Measurements from ENCODE around the gene GDPD5. TPM values are rescaled to one million over a fixed set of nuclear protein-coding genes. Genes with fewer than 3 reads are reported as not detected.

The GDPD5 gene
- polyA plus RNA-seq, 2 of the 4 experiments (the other 2 are of a cell fraction) = 3.9 to 5.9 TPM

DNA sequence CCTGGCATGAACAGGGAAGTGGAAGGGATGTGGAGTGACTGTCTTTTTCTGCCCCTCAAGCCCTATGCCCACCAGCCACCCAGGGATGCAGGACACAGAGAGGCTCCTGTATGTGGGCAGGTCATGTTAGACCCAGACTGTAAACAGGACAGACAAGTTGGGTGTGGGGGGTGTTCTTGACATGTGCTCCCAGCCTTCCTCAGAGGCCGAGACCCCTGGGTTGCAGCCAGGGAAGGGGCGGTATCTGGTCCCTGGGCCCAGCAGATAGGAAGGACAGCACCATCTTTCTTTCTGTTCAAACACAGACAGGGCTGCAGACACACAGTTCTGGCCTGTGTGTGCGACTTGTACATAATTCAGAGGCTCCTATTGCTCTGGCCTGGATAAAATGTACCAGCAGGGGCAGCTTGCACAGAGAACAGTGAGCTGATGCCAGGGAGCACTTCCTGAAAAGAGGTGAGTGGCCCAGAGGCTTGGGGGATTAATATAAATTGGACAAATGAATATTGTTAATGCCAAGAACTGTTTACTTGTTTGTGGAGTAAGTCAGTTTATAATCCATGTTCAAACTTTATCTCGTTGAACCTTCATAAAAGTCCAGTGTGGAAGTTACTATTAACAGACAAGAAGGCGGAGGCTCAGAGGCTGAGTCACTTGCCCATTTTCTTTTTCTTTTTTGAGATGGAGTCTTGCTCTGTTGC, 16.6 kb downstream of the GDPD5 start:
- POLR2A ChIA-PET = no interaction called here
- CTCF ChIA-PET = interaction anchor here (1.4 to 3.4 kb wide), 3 partner anchors 10 to 63 kb away, joined by 4 to 14 read pairs (median 8); no protein-coding TSS in a partner anchor
- no peak overlapping the region for H3K27ac ChIP-seq
- H3K4me3 ChIP-seq = no peak overlapping the region
- 83% methylated on average over 5 of the region's 5 CpGs for whole genome bisulfite sequencing (ENCODE audit: missing lambda C conversion rate)
- FAIRE-seq = no peak
- no peak for DNase-seq (ENCODE audit: low read depth in 1 of 2, low spot score in 1 of 2)
- H3K9me3 ChIP-seq = no peaks in the 10 kb centered on the region
- no peak for TF ChIP-seq HDAC2 (IDR thresholded peaks at IDR 0.05)
- no peak for TF ChIP-seq POLR2A (IDR thresholded peaks at IDR 0.05; ENCODE audit: low read length)
- no peak for TF ChIP-seq TFCP2L1 (CRISPR knock-in tag; IDR thresholded peaks at IDR 0.05)
- no peak for TF ChIP-seq CBX2 (IDR thresholded peaks at IDR 0.05; ENCODE audit: borderline replicate concordance, low read depth)
- no peak for TF ChIP-seq MAZ (IDR thresholded peaks at IDR 0.05; ENCODE audit: borderline replicate concordance, low read depth, low read length)
- TF ChIP-seq ZNF302 (CRISPR knock-in tag; IDR thresholded peaks at IDR 0.05) = no peak
- TF ChIP-seq, protein P1, sequence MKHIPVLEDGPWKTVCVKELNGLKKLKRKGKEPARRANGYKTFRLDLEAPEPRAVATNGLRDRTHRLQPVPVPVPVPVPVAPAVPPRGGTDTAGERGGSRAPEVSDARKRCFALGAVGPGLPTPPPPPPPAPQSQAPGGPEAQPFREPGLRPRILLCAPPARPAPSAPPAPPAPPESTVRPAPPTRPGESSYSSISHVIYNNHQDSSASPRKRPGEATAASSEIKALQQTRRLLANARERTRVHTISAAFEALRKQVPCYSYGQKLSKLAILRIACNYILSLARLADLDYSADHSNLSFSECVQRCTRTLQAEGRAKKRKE (CRISPR knock-in tag; IDR thresholded peaks at IDR 0.05; ENCODE audit: low read depth) = no peak
- TF ChIP-seq RNF2 (IDR thresholded peaks at IDR 0.05; ENCODE audit: borderline replicate concordance, low read depth) = no peak
- no peak for TF ChIP-seq ZSCAN20 (CRISPR knock-in tag; IDR thresholded peaks at IDR 0.05)
- TF ChIP-seq SMC3 (IDR thresholded peaks at IDR 0.05) = no peak
- TF ChIP-seq PHF8 (IDR thresholded peaks at IDR 0.05; ENCODE audit: borderline replicate concordance, low read depth) = no peak
- TF ChIP-seq POLR2AphosphoS2 (conservative IDR thresholded peaks at IDR 0.05; ENCODE audit: low read length) = no peak
- no peak for TF ChIP-seq E2F6 (IDR thresholded peaks at IDR 0.05; ENCODE audit: borderline replicate concordance, low read depth)
- TF ChIP-seq HES2 (IDR thresholded peaks at IDR 0.05) = no peak
- TF ChIP-seq GATA3 (IDR thresholded peaks at IDR 0.05; ENCODE audit: borderline replicate concordance) = no peak
- no peak for TF ChIP-seq FOXS1 (CRISPR knock-in tag; IDR thresholded peaks at IDR 0.05)
- no peak for TF ChIP-seq MYC (IDR thresholded peaks at IDR 0.05; ENCODE audit: borderline replicate concordance, low read length)
- no peak for TF ChIP-seq TP53 (CRISPR knock-in tag; IDR thresholded peaks at IDR 0.05)
- no peak overlapping the region for H3K4me2 ChIP-seq
- peak in 1 of 2 experiments; percentile 60; a peak in 3 of 6 replicates for ATAC-seq
- H3K4me1 ChIP-seq = peaks cover 38% of the 10 kb centered on the region

DNA sequence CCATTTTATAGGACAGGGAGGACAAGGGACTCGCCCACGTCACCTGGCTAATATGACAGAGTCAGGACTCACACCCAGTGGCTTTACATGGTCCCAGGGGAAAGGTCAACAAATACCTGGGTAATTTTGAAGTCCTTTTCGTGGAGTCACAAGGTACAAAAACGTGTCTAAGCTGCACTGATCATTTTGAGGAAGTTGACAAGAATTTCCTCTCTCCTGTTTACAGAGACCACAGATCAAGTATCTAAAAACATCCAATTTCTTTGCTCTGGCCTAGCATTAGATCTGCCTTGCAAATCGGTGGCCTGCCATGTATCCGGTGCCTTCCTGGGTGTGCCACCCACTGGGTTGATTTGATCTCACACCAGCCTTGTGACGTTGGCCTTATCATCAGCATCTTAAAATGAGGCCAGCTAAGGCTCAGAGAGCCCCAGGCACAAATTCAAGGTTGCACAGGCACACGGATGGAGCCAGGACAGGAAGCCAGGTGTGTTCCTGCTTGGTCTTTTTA, 17.6 kb downstream of the GDPD5 start:
- POLR2A ChIA-PET = no interaction called here

More for the DNA sequence above, 17.6 kb downstream of the GDPD5 start:
- TF ChIP-seq SMC3 (IDR thresholded peaks at IDR 0.05) = no peak
- TF ChIP-seq NFE2L2 (conservative IDR thresholded peaks at IDR 0.05; ENCODE audit: low read length) = no peak
- TF ChIP-seq EHF (CRISPR knock-in tag; IDR thresholded peaks at IDR 0.05) = no peak
- no peak for TF ChIP-seq CEBPB (IDR thresholded peaks at IDR 0.05)
- TF ChIP-seq MAFK (IDR thresholded peaks at IDR 0.05; ENCODE audit: partially characterized antibody) = no peak
- no peak for TF ChIP-seq TFCP2L1 (CRISPR knock-in tag; IDR thresholded peaks at IDR 0.05)
- TF ChIP-seq ELK1 (IDR thresholded peaks at IDR 0.05; ENCODE audit: low read depth, low read length) = no peak
- no peak for TF ChIP-seq MAZ (IDR thresholded peaks at IDR 0.05; ENCODE audit: borderline replicate concordance, low read depth, low read length)
- WGBS (ENCODE audit: missing lambda C conversion rate) = 53% methylated on average over 8 of the region's 8 CpGs
- H3K27ac ChIP-seq = no peak overlapping the region
- CTCF ChIA-PET = interaction anchor here (0.6 to 1.5 kb wide), 4 partner anchors 11 to 228 kb away, joined by 3 to 4 read pairs (median 3); no protein-coding TSS in a partner anchor
- ATAC-seq (no peak), DNase-seq (ENCODE audit: low read depth in 1 of 2, low spot score in 1 of 2) (no peak), FAIRE-seq (no peak)
- no peak overlapping the region for H3K4me2 ChIP-seq
- no peak overlapping the region for H3K4me3 ChIP-seq
- peaks cover 27% of the 10 kb centered on the region for H3K4me1 ChIP-seq
- H3K9me3 ChIP-seq = no peaks in the 10 kb centered on the region
